Activated naive CD4-positive, alpha-beta T cell treated with anti-CD3 and anti-CD28 coated beads, Interleukin-2, amount 50 U/mL, for 16 hours (primary cell): Measurements from ENCODE around the gene KLHL9.

ENCODE experiments used
- DNase-seq: peaks from one replicate; pipeline ENCODE4 v3.0.0-alpha.2; 2020

Gene KLHL9

DNA sequence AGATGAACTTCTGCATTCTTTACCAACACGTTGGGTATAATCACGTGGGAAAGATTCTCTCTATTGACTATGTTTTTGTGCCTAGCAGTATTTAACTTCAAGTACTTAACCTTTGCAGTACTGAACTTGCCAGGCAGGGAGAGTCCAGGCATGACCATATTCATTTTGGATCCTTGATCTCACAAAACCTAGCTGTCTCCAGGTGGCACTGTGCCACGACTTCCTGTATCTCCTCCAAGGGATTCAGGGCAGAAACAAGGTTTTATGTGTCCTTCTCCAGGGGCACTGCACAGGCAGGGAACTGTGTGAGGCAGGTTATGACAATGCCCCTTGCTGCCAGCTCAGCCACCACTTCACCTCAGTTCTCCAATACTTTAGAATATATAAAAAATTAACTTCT lies 18.3 kb downstream of the KLHL9 start:
- DNase-seq, result no peak

- no peak for DNase-seq
Observed at GRCh38 chr9:21316032-21316842, 19.0 kb downstream of the KLHL9 start.

GRCh38 chr9:21314152-21314551 lies 21.1 kb downstream of the KLHL9 start:
- no peak for DNase-seq

- no peak for DNase-seq
Observed at GRCh38 chr9:21311889-21312288, 23.3 kb downstream of the KLHL9 start.

- no peak for DNase-seq
Observed at GRCh38 chr9:21305213-21305612, 30.0 kb downstream of the KLHL9 start, which contains the start of gene IFNA5. Gene IFNA5, minus strand, starts transcription at chr9:21305313. Its CDS starts 57 bp downstream, at chr9:21305256.

- no peak for DNase-seq
Observed at GRCh38 chr9:21295992-21296391, 39.2 kb downstream of the KLHL9 start.

DNA sequence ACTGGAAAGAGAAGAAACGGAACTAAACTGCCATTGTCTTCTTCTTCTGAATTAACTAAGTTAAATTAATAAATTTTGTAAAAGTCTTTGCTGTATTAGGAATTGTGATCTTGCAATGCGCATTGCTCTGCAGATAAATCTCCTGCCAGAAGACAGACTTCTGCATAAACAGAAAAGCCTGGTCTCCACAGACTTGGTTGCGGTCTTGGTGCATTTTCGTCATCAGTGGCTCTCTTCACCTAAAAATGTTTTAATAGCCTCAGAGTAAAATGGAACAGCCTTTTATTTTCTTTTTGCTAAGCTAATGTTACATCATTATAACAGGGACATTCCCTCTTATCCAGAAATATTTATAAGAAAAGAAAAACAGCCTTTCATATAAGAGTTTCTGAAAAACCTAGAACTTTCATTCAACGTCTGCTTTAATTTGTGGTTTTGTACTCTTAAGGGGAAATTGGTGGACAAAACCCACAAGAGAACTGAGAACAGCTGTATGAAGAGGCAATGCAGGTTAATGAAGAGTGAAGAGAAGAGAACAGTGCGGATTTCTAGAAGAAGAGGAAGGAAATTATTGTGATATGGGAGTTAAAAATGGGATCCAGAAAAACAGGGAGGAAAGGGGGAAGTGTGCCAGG lies 40.2 kb downstream of the KLHL9 start:
- no peak for DNase-seq

- DNase-seq, result no peak
Observed at GRCh38 chr9:21294364-21294774, 40.8 kb downstream of the KLHL9 start.

DNA sequence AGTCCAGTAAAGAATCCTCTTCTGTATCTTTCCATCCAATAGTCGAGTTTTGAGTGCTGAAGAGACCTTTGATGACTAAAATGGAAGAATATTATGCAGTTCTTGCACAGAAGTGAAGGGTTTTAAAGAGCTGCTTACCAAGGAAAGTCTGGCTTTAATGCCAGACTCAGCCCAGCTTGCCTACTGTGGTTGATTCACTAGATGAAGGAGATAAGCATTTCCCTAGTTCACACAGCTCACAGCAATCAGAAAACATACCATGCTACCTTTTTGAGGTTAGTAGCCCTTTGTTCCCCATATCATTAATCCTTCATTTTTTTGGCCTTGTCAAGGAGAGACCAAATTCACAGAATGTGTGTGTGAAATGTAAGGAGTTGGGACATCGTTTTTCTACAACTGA lies 45.4 kb downstream of the KLHL9 start:
- no peak for DNase-seq

DNA sequence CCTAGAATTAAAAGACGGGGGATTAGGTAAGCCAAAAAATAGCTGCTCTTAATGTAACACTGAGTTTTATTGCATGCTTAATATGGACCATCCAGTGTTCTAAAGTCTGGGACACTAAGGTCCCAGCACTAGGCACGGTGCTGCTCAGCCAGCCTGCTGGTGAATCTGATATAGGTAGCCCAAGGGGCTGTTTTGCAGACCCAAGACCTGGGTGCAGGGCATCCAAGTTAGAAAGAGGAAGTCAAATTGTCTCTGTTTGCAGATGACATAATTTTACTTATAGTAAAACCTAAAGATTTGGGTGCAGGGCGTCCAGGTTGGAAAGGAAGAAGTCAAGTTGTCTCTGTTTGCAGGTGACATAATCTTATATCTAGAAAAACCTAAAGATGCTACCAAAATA lies 47.9 kb downstream of the KLHL9 start:
- no peak for DNase-seq

DNA sequence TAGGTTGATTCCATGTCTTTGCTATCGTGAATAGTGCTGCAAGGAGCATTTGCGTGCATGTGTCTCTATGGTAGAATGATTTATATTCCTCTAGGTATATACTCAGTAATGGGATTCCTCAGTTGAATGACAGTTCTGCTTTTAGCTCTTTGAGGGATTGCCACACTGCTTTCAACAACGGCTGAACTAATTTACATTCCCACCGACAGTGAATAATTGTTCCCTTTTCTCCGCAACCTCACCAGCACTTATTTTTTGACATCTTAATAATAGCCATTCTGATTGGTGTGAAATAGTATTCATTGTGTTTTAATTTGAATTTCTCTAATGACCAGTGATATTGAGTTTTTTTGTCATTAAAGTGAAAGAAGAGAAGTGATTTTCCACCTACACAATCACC lies 48.5 kb downstream of the KLHL9 start:
- no peak for DNase-seq

GRCh38 chr9:21286099-21286498 lies 49.1 kb downstream of the KLHL9 start:
- no peak for DNase-seq

DNA sequence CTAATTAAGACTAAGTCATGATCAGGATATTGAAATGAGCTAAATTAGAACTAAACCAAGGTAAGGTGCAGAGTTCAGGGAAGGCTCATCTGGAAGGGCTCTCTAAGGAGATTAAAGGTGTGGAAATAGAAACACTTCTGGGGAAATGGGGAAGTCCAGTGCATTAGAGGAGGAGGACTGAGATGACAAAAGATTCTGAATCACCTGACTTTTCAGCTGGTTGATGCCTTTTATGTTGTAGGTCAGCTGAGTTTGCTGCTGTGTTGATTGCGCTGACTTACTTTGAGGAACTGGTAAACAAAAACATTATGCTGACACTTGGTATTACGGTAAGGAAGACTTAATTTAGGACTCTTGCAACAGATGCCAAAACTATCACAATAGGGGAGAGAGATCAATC lies 53.9 kb downstream of the KLHL9 start:
- no peak for DNase-seq
